GM10266 (cell line): Measurements from ENCODE around the gene PPP1R15B.

Experiments
- DNase-seq: peaks from one replicate; pipeline ENCODE4 v3.0.0; 2012; ENCODE audit errors: extremely low spot score
- TF ChIP-seq, protein P1 (sequence below): IDR thresholded peaks from 2 replicates; pipeline ENCODE4 v1.5.1; 2012; ENCODE audit warnings: mild to moderate bottlenecking, low read depth; ENCODE audit not compliant: control insufficient read depth, insufficient read depth; ENCODE audit errors: missing control alignments

PPP1R15B gene

DNA sequence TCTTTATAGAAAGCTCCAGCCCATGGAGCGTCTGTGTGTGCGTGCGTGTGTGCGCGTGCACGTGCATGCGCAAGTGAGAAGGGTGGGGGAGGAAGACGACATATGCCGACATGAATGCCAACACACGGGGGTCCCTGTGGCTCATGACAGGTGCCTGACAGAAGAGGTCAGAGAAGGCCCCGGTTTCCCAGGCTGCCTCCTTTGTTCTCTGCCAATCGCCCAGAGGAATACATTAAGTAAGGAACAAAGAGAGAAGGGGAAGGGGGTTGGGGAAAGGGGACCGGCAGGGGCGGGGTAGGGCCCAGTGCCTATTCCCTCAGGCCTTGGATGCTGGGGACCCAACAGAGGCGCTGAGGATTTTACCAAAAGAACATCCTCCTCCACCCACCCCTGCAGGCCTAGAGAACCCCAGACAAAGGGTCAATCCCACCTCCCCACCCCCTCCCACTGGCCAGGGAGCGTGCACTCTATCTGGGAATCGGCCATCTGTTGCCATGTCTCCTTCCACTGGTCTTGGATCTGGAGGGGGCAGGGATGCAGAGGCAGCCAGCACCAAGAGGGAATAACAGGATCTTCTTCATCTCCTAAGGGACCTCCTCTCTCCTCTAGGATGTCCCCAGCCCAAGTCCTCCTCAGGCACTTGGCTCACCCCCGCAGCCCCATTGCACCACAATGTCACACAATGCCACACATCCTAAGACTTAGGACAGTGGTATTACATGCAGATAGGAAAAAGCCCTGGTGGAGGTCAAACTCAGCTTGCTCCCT, 43.6 kb upstream of the PPP1R15B start:
- no peak for DNase-seq
- TF ChIP-seq, protein P1, sequence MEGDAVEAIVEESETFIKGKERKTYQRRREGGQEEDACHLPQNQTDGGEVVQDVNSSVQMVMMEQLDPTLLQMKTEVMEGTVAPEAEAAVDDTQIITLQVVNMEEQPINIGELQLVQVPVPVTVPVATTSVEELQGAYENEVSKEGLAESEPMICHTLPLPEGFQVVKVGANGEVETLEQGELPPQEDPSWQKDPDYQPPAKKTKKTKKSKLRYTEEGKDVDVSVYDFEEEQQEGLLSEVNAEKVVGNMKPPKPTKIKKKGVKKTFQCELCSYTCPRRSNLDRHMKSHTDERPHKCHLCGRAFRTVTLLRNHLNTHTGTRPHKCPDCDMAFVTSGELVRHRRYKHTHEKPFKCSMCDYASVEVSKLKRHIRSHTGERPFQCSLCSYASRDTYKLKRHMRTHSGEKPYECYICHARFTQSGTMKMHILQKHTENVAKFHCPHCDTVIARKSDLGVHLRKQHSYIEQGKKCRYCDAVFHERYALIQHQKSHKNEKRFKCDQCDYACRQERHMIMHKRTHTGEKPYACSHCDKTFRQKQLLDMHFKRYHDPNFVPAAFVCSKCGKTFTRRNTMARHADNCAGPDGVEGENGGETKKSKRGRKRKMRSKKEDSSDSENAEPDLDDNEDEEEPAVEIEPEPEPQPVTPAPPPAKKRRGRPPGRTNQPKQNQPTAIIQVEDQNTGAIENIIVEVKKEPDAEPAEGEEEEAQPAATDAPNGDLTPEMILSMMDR = no peak

DNA sequence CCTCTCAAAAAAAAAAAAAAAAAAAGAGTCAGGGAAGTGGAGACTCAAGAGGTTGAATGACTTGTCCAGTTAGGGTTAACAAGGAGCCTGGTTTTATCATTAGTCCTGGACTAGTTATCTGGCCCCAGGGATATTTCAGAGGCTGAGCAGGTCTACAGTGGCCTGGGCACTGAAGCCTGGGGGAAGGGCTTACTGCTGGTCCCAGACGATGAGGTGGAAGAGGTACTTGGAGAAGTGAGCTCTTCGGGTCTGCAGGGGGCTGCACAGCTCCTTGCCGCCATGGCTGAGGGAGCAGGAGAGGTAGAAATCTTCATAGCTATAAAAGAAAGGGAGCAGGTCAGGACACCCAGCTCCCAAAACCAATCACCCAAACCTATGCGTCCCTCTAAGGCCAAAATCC, 42.9 kb upstream of the PPP1R15B start:
- DNase-seq = no peak
- TF ChIP-seq, protein P1 = no peak

DNA sequence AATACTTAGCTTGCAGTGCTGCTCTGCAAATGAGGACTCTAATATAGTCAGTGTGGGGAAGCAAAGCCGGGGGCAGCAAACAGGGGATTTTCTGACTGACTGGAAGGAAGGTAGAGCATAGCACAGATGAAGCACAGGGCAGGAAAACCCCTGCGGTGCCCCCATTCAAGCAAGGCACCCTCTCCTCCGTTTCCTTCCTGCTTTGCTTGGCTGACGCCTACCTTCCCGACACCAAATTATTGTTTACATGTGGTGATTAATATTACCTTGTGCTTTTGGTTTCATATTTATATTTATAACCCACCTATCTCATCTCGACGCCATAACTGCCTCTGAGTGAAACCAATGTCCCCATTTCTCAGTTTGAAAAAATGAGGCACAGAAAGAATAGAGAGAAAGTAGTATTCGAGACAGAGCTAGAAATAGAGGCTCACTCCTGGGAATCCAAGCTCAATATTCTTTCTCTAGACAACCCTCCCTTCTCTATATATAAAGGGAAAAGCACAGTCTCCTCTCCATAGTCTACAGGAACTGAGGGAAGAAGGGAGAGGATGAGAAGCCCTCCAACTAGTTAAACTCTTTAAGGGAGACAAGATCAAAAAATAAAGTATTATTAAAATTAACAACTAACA, 41.6 kb upstream of the PPP1R15B start:
- peak; percentile 78 for DNase-seq
- TF ChIP-seq, protein P1 = no peak

DNA sequence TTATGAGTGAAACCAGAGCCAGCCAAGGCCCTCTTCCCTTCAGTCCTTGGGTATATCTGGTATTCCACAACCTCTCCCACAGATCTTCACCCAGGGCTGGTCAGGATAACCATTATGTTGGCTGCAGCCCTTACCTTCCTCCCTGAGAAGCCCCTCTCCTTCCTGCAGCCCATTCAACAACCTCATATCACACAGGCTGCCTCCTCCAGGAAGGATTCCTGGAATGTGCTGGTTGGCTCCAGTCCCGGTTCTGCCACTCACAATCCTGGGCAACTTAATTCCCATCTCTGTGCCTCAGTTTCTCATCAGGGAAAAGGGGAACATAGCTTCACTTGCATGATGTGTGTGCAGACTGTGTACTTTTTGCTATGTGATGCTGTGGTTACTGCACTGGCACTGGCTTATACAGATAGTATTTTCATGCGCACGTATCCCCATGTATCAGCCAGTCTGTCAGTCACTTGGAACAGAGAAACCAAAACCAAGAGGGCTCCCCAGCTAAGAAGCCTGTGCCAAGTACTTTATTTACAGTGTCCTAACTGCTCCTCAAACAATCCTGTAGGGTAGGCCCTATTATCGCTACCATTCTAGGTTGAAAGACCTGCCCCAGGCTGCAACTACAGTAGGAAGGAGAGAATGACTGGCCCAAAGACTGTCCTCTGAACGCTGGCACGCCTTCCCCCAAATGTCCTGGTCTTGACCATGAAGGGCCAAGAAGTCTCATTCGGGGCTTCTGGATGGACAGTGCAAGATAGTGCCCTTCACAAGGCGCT, 39.9 kb upstream of the PPP1R15B start:
- DNase-seq = no peak
- TF ChIP-seq, protein P1 = no peak

DNA sequence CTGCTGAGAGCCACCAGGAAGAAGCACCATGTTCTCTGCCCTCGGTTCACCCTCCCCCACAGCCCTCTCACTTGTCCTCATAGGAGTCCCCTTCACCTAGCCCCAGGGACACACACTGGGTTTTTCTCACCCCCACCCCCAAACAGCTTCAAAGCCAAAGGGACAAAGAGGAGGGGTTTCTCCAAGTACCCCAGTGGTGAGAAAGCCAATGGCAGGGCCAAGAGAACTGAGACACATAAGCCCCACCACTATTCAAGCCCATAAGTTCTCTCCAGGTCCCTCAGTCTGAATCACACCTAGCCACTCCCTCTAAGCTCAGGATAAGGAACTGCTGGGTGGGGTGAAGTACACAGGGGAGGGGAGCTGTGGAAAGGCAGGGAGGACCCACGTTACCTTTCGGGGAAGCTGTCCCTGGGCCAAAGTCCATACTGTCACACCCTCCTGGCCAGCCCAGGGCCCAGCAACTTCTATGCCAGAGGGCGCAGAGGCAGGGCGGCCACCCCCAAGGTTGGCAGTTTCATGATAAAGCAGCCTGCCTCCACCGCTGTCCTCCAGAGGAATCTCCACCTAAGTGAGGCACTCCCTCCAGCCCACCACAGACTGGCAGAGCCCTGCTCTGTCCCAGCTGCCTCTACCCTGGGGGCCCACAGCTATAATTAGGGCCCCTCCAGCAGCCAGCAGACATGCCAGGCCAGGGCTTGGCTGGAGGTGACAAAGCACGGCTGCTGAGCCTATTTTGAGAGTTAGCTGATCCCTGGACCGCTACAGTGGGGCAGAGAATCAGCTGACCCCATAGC, 39.0 kb upstream of the PPP1R15B start:
- TF ChIP-seq, protein P1 = no peak
- no peak for DNase-seq

DNA sequence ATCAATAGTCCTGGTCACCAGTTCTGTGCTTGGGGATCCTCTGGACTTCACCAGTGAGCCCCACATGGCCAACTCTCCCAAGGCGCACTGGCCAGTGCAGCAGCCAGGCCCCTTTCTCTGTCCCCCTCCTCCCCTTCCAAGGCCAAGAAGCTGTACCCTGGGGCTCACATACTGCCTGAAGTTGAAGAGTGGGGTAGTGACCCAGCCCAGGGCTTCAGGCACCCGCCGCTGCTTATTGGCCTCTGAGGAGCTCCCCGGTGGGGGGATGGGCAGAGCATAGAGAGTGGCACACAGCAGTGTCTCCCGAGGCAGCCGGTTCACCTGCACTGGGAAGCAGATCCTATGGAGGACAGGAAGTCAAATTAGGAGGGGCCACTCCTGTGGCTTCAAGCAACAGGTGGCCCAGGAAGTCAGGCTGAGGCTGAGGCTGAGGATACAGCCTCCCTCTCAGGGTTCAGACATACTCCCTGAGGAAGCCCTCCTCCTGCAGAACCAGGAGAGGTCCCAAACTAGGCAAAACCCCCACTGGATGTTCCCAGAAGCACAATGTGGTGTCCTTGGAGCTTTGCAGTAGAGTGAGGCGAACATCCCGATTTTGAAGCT, 38.2 kb upstream of the PPP1R15B start:
- TF ChIP-seq, protein P1 = no peak
- DNase-seq = no peak
